HepG2 (cell line): ENCODE data around the gene CRK. TPM values are rescaled to one million over a fixed set of nuclear protein-coding genes. Genes with fewer than 3 reads are reported as not detected.

ENCODE experiments used
- AKAP8 ChIP-seq: sonication (generic); formaldehyde crosslinking; IDR thresholded peaks from 2 replicates; pipeline ENCODE4 v1.5.1; 2020; ENCODE audit warnings: mild to moderate bottlenecking, missing genetic modification reagents
- ARID2 ChIP-seq: sonication (generic); formaldehyde crosslinking; IDR thresholded peaks from 2 replicates; pipeline ENCODE4 v1.8.1; 2022; ENCODE audit warnings: mild to moderate bottlenecking, missing genetic modification reagents, borderline replicate concordance
- ASH2L ChIP-seq: fragments of 300-600, 200-600 bp; sonication (generic); IDR thresholded peaks from 2 replicates; pipeline ENCODE4 v1.7.0; 2017; ENCODE audit warnings: low read depth, mild to moderate bottlenecking, moderate library complexity, mixed read lengths, low read length; ENCODE audit not compliant: insufficient read length
- CC2D1A ChIP-seq: sonication (generic); formaldehyde crosslinking; IDR thresholded peaks from 2 replicates; pipeline ENCODE4 v1.8.1; 2023; ENCODE audit warnings: mild to moderate bottlenecking, missing genetic modification reagents
- CHD4 ChIP-seq: fragments of 200-600 bp; sonication (generic); IDR thresholded peaks from 2 replicates; pipeline ENCODE4 v1.7.0; 2017; ENCODE audit warnings: mild to moderate bottlenecking, low read length, borderline replicate concordance
- GABPB1 ChIP-seq: IDR thresholded peaks from 2 replicates; pipeline ENCODE4 v1.6.1; 2016; ENCODE audit warnings: mild to moderate bottlenecking, missing genetic modification reagents, moderate library complexity, missing compliant biosample characterization
- HNRNPUL1 ChIP-seq: fragments of 200-400 bp; formaldehyde crosslinking; IDR thresholded peaks from 2 replicates; pipeline ENCODE4 v1.6.1; 2017; ENCODE audit warnings: low read depth, mild to moderate bottlenecking, low read length, moderate library complexity
- KAT7 ChIP-seq: IDR thresholded peaks from 2 replicates; pipeline ENCODE4 v1.6.1; 2018; ENCODE audit warnings: borderline replicate concordance, missing compliant biosample characterization
- NONO ChIP-seq, 2 experiments: fragments of 450-650 bp in 1 of 2; sonication (generic) in 1 of 2; formaldehyde crosslinking in 1 of 2; IDR thresholded peaks in 1 of 2; conservative IDR thresholded peaks in 1 of 2; 2 replicates each; pipeline versions ENCODE4 v1.6.1 to v1.8.0; 2017 to 2022; ENCODE audit warnings: mild to moderate bottlenecking in 1 of 2, missing genetic modification reagents in 1 of 2, moderate library complexity in 1 of 2
- NR2C2 ChIP-seq: sonication (generic); formaldehyde crosslinking; IDR thresholded peaks from 2 replicates; pipeline ENCODE4 v1.4.0; 2020; ENCODE audit warnings: missing genetic modification reagents, mild to moderate bottlenecking, moderate library complexity, borderline replicate concordance
- PRDM15 ChIP-seq: sonication (generic); formaldehyde crosslinking; IDR thresholded peaks from 2 replicates; pipeline ENCODE4 v1.4.0; 2020; ENCODE audit warnings: missing genetic modification reagents
- SP5 ChIP-seq: IDR thresholded peaks from 2 replicates; pipeline ENCODE4 v1.6.1; 2016; ENCODE audit warnings: low read depth, borderline replicate concordance
- TGIF2 ChIP-seq: IDR thresholded peaks from 2 replicates; pipeline ENCODE4 v1.6.1; 2016; ENCODE audit warnings: control low read depth, missing compliant biosample characterization
- TOPORS ChIP-seq: sonication (generic); formaldehyde crosslinking; IDR thresholded peaks from 2 replicates; pipeline ENCODE4 v1.8.0; 2023; ENCODE audit warnings: mild to moderate bottlenecking, missing genetic modification reagents
- UBTF ChIP-seq: sonication (generic); formaldehyde crosslinking; IDR thresholded peaks from 2 replicates; pipeline ENCODE4 v1.4.0; 2020; ENCODE audit warnings: mild to moderate bottlenecking, missing genetic modification reagents
- ZFP62 ChIP-seq: sonication (generic); formaldehyde crosslinking; IDR thresholded peaks from 2 replicates; pipeline ENCODE4 v1.4.0; 2020; ENCODE audit warnings: missing genetic modification reagents
- ZNF296 ChIP-seq: sonication (generic); formaldehyde crosslinking; conservative IDR thresholded peaks from 2 replicates; pipeline ENCODE4 v1.5.0; 2020; ENCODE audit warnings: mild to moderate bottlenecking, missing genetic modification reagents
- ZNF362 ChIP-seq: sonication (generic); formaldehyde crosslinking; IDR thresholded peaks from 2 replicates; pipeline ENCODE4 v1.4.0; 2020; ENCODE audit warnings: missing genetic modification reagents, mild to moderate bottlenecking, borderline replicate concordance
- ZNF383 ChIP-seq: sonication (generic); formaldehyde crosslinking; IDR thresholded peaks from 2 replicates; pipeline ENCODE4 v1.4.0; 2020; ENCODE audit warnings: missing genetic modification reagents, mild to moderate bottlenecking, borderline replicate concordance
- ZNF441 ChIP-seq: sonication (generic); formaldehyde crosslinking; IDR thresholded peaks from 2 replicates; pipeline ENCODE4 v1.7.0; 2021; ENCODE audit warnings: missing genetic modification reagents, borderline replicate concordance
- ZNF530 ChIP-seq: sonication (generic); formaldehyde crosslinking; IDR thresholded peaks from 2 replicates; pipeline ENCODE4 v1.5.0; 2020; ENCODE audit warnings: low read depth, mild to moderate bottlenecking, missing genetic modification reagents
- ZNF546 ChIP-seq: sonication (generic); formaldehyde crosslinking; conservative IDR thresholded peaks from 2 replicates; pipeline ENCODE4 v1.8.1; 2023; ENCODE audit warnings: mild to moderate bottlenecking, missing genetic modification reagents
- polyA plus RNA-seq, 8 experiments: library from polyadenylated mRNA; depleted of rRNA in 3 of 8; stranded (reverse) in 7 of 8; unstranded in 1 of 8; fragments of >200 nt; fragmentation: Illumina TruSeq in 4 of 8; extraction: Trizol in 4 of 8; gene quantifications; 2 replicates each; pipeline versions ENCODE4 v1.2.1 to v1.2.3, GENCODE V29; 2011 to 2016; ENCODE audit warnings: low read depth in 4 of 8, missing spikeins in 1 of 8, mixed read lengths in 1 of 8; ENCODE audit not compliant: insufficient read depth in 1 of 8
- total RNA-seq, 5 experiments: library from RNA; depleted of rRNA; stranded (reverse); fragments of >200 nt; fragmentation: Illumina TruSeq; extraction: Trizol; gene quantifications; 2 replicates each; pipeline ENCODE4 v1.2.3, GENCODE V29; 2016; ENCODE audit warnings: low read depth in 1 of 5

The CRK gene
- total and polyA plus RNA-seq, 2 of the 13 experiments (the other 11 are each of a cell fraction or from before 2014, with no cell fraction given): 47.4 to 54.2 TPM

GRCh38 chr17:1399679-1400512 is 56.1 kb downstream of the CRK start, which contains the start of gene YWHAE (continued):
- TF ChIP-seq PRDM15 (CRISPR knock-in tag) (no peak; the same call in 1 of the 2 replicates), ARID2 (CRISPR knock-in tag) (no peak), ZNF441 (peak; percentile 76; the same call in 1 of the 2 replicates), UBTF (peak; percentile 90), ZNF296 (CRISPR knock-in tag) (no peak), CHD4 (no peak), TOPORS (CRISPR knock-in tag) (0 out of 2 replicates have a peak, but pooled peaks have one; percentile 50), CC2D1A (CRISPR knock-in tag) (no peak), TGIF2 (peak; percentile 72; the same call in 1 of the 2 replicates), ZNF546 (0 out of 2 replicates have a peak, but pooled peaks have one; percentile 24), ZNF362 (CRISPR knock-in tag) (no peak), ZNF383 (CRISPR knock-in tag) (no peak; the same call in 1 of the 2 replicates), ZFP62 (CRISPR knock-in tag) (no peak), GABPB1 (peak; percentile 93), HNRNPUL1 (0 out of 2 replicates have a peak, but pooled peaks have one; percentile 51), AKAP8 (peak; percentile 64; the same call in 1 of the 2 replicates), NR2C2 (CRISPR knock-in tag) (peak; percentile 61; the same call in 1 of the 2 replicates), ASH2L (peak; percentile 86), KAT7 (no peak), NONO (IDR thresholded peaks at IDR 0.05) (no peak), NONO (CRISPR knock-in tag; conservative IDR thresholded peaks at IDR 0.05) (peak; percentile 79), SP5 (CRISPR knock-in tag) (peak; percentile 65; the same call in 1 of the 2 replicates), ZNF530 (CRISPR knock-in tag) (no peak)
